Stomach (tissue), 4 donors: ENCODE measurements around the gene STRN.

ENCODE experiments used
- CTCF ChIP-seq, 7 experiments: fragments of 450-650 bp in 4 of 7; fragments of 200-600 bp in 3 of 7; sonication (generic) in 3 of 7; IDR thresholded peaks; one replicate each; pipeline ENCODE4 v1.5.1; 2016 to 2019; ENCODE audit warnings: antibody characterized with exemption in 7 of 7, control low read depth in 2 of 7, mild to moderate bottlenecking in 1 of 7
- POLR2A ChIP-seq, 4 donors: fragments of 450-650 bp; IDR thresholded peaks; one replicate each; pipeline ENCODE4 v1.6.1; 2016; ENCODE audit warnings: antibody characterized with exemption in 4 of 4, control low read depth in 2 of 4, mild to moderate bottlenecking in 1 of 4, moderate library complexity in 1 of 4

- TF ChIP-seq CTCF (IDR thresholded peaks at IDR 0.05) (no peak), POLR2A (IDR thresholded peaks at IDR 0.05) (no peak)
Measured at GRCh38 chr2:36819095-36819711, 147.1 kb downstream of the STRN start.
